Measurements from ENCODE around the gene LEKR1.

Gene LEKR1

DNA sequence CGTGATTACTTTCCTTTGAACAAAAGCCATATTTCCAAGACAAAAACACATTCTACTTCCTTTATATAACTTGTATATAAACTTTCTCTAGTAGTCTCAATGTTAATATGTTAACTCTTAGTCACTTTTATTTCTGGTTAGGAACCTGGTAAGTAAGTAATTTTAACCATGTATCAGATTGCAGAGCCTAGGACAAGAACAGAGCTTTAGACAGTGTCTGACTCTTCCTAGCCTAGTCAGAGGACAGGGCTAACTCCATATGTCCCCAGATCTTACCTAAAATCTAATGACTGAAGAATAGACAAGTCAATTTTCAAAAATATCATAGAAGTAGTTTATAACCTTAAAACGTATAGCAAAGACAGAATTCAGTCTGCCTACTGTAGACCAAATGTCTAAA lies 8.3 kb downstream of the LEKR1 start:
- no peaks in the 10 kb centered on the region for H3K9me3 ChIP-seq (ENCODE audit: insufficient read depth, low read length, severe bottlenecking)
- ATAC-seq (ENCODE audit: insufficient read depth, low read depth) (no peak), DNase-seq (no peak)
- TF ChIP-seq, protein P1, sequence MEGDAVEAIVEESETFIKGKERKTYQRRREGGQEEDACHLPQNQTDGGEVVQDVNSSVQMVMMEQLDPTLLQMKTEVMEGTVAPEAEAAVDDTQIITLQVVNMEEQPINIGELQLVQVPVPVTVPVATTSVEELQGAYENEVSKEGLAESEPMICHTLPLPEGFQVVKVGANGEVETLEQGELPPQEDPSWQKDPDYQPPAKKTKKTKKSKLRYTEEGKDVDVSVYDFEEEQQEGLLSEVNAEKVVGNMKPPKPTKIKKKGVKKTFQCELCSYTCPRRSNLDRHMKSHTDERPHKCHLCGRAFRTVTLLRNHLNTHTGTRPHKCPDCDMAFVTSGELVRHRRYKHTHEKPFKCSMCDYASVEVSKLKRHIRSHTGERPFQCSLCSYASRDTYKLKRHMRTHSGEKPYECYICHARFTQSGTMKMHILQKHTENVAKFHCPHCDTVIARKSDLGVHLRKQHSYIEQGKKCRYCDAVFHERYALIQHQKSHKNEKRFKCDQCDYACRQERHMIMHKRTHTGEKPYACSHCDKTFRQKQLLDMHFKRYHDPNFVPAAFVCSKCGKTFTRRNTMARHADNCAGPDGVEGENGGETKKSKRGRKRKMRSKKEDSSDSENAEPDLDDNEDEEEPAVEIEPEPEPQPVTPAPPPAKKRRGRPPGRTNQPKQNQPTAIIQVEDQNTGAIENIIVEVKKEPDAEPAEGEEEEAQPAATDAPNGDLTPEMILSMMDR (IDR thresholded peaks at IDR 0.05; ENCODE audit: borderline replicate concordance, extremely low read depth, low read length, poor library complexity, severe bottlenecking), result no peak
- no peak for TF ChIP-seq EZH2 (IDR thresholded peaks at IDR 0.05; ENCODE audit: borderline replicate concordance, low read depth, low read length, severe bottlenecking)
- H4K20me1 ChIP-seq (ENCODE audit: insufficient read depth, low read length), result no peaks in the 10 kb centered on the region
- H2AFZ ChIP-seq (ENCODE audit: low read depth, low read length), result no peak overlapping the region
- no peaks in the 10 kb centered on the region for H3K27me3 ChIP-seq (ENCODE audit: insufficient read depth, low read length, poor library complexity)
- no peaks in the 10 kb centered on the region for H3K4me1 ChIP-seq (ENCODE audit: insufficient read depth, low read length)
- H3K79me2 ChIP-seq (ENCODE audit: insufficient read depth, low read length), result no peaks in the 10 kb centered on the region
- H3K4me2 ChIP-seq (ENCODE audit: insufficient read depth, low read length), result no peak overlapping the region
- H3K9ac ChIP-seq (ENCODE audit: low read depth, low read length), result no peak overlapping the region
- H3K4me3 ChIP-seq (ENCODE audit: low read depth in 1 of 2, low read length in 2 of 2), result no peak overlapping the region
- H3K27ac ChIP-seq (ENCODE audit: low read length), result no peak overlapping the region
- no peaks in the 10 kb centered on the region for H3K36me3 ChIP-seq (ENCODE audit: insufficient read depth, low read length)

DNA sequence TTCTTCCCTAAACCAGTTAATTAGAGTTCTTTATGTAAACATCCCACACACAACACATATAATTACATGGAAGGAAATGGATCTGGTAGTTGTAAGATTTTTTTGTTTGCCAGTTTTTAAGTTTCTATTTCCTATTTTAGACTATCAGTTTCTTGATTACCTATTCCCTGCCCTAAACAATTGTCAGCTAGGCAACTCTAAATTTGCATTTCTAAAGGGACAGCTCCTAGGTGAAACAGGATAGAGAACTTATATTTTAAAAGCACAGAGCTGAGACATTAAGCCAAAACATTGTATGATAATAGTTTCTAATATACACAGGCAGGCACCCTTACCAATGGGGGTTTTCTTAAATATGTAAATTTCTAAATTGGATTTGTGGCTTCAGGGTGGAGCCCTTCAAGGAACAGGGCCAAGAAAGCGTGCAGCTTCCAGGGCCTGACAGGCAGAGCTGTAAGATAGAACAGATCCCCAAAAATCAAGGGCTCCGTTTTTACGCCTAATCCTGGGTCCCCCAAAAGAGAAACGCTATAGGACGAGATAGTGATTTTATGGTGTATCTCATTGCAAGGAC lies 8.9 kb downstream of the LEKR1 start:
- H3K79me2 ChIP-seq (ENCODE audit: insufficient read depth, low read length), result no peaks in the 10 kb centered on the region

GRCh38 chr3:156836701-156837100 lies 10.5 kb downstream of the LEKR1 start:
- no peak for ATAC-seq (ENCODE audit: insufficient read depth, low read depth)
- Histone ChIP-seq H4K20me1 (ENCODE audit: insufficient read depth, low read length) (no peaks in the 10 kb centered on the region), H3K4me2 (ENCODE audit: insufficient read depth, low read length) (no peak overlapping the region), H2AFZ (ENCODE audit: low read depth, low read length) (no peak overlapping the region), H3K27me3 (ENCODE audit: insufficient read depth, low read length, poor library complexity) (peaks cover 3% of the 10 kb centered on the region), H3K79me2 (ENCODE audit: insufficient read depth, low read length) (no peaks in the 10 kb centered on the region), H3K4me3 (ENCODE audit: low read depth in 1 of 2, low read length in 2 of 2) (no peak overlapping the region), H3K4me1 (ENCODE audit: insufficient read depth, low read length) (no peaks in the 10 kb centered on the region), H3K36me3 (ENCODE audit: insufficient read depth, low read length) (no peaks in the 10 kb centered on the region), H3K9me3 (ENCODE audit: insufficient read depth, low read length, severe bottlenecking) (no peaks in the 10 kb centered on the region), H3K27ac (ENCODE audit: low read length) (no peak overlapping the region), H3K9ac (ENCODE audit: low read depth, low read length) (no peak overlapping the region)
- DNase-seq, result no peak
- no peak for TF ChIP-seq EZH2 (IDR thresholded peaks at IDR 0.05; ENCODE audit: borderline replicate concordance, low read depth, low read length, severe bottlenecking)
- TF ChIP-seq, protein P1 (IDR thresholded peaks at IDR 0.05; ENCODE audit: borderline replicate concordance, extremely low read depth, low read length, poor library complexity, severe bottlenecking), result no peak

More for the DNA sequence above, 8.9 kb downstream of the LEKR1 start:
- H3K27ac ChIP-seq (ENCODE audit: low read length), result no peak overlapping the region
- no peaks in the 10 kb centered on the region for H3K27me3 ChIP-seq (ENCODE audit: insufficient read depth, low read length, poor library complexity)
- no peaks in the 10 kb centered on the region for H3K4me1 ChIP-seq (ENCODE audit: insufficient read depth, low read length)
- no peak overlapping the region for H3K9ac ChIP-seq (ENCODE audit: low read depth, low read length)
- no peak for ATAC-seq (ENCODE audit: insufficient read depth, low read depth)
- H3K36me3 ChIP-seq (ENCODE audit: insufficient read depth, low read length), result no peaks in the 10 kb centered on the region
- no peak overlapping the region for H3K4me2 ChIP-seq (ENCODE audit: insufficient read depth, low read length)
- TF ChIP-seq, protein P1 (IDR thresholded peaks at IDR 0.05; ENCODE audit: borderline replicate concordance, extremely low read depth, low read length, poor library complexity, severe bottlenecking), result no peak
- TF ChIP-seq EZH2 (IDR thresholded peaks at IDR 0.05; ENCODE audit: borderline replicate concordance, low read depth, low read length, severe bottlenecking), result no peak
- H3K9me3 ChIP-seq (ENCODE audit: insufficient read depth, low read length, severe bottlenecking), result no peaks in the 10 kb centered on the region
- no peaks in the 10 kb centered on the region for H4K20me1 ChIP-seq (ENCODE audit: insufficient read depth, low read length)
- no peak overlapping the region for H2AFZ ChIP-seq (ENCODE audit: low read depth, low read length)
- no peak overlapping the region for H3K4me3 ChIP-seq (ENCODE audit: low read depth in 1 of 2, low read length in 2 of 2)
- DNase-seq, result no peak

Measured in DND-41 (cell line).